Measurements from ENCODE around the gene COL26A1.
A peak's percentile ranks its signal among the peaks of the same experiment; 100 is the strongest.
"Not testable (repeated sequence)": the region's sequence is repeated elsewhere in the genome, so short reads cannot be mapped to it uniquely, and the experiment has no call there.

The COL26A1 gene

DNA sequence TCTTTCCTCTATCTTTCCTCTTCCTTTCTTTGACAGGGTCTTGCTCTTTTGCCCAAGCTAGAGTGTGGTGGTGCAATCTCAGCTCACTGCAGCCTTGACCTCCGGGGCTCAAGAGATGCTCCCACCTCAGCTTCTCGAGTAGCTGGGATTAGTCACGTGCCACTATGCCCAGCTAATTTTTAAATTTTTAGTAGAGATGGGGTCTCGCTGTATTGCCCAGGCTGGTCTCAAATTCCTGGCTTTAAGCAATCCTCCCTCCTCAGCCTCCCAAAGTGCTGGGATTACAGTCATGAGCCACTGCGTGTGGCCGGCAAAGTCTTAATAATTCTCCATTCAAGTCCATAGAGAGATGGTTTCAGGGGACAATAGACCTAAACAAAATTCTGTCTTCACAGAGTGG, 40.2 kb downstream of the COL26A1 start:
- no peak for DNase-seq

DNA sequence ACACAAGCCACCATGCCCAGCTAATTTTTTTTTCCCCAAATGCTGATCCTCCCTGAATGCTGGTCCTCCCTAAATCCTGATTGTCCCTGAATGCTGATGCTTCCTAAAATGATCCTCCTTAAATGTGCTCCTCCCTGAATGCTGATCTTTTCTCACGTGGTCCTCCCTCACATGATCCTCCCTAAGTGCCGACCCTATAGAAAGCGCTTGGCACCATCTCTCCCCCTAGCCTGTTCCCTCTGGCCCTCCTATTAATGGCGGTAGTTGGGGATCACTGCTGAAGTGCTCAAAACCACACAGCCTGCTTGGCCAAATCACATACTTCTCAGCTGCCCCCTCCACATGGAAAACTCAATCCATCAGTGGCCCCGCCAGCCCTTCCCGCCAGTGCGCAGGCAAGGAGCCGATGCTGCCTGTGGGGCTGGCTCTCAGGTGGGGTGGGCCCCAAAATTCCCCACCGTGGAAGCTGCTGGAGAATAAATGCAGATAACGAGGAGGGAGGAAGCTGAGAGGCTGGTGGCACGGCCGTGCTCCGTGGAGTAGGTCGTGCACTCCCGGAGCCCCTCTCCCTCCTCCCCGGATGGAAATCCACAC, 42.9 kb downstream of the COL26A1 start:
- DNase-seq: no peak

DNA sequence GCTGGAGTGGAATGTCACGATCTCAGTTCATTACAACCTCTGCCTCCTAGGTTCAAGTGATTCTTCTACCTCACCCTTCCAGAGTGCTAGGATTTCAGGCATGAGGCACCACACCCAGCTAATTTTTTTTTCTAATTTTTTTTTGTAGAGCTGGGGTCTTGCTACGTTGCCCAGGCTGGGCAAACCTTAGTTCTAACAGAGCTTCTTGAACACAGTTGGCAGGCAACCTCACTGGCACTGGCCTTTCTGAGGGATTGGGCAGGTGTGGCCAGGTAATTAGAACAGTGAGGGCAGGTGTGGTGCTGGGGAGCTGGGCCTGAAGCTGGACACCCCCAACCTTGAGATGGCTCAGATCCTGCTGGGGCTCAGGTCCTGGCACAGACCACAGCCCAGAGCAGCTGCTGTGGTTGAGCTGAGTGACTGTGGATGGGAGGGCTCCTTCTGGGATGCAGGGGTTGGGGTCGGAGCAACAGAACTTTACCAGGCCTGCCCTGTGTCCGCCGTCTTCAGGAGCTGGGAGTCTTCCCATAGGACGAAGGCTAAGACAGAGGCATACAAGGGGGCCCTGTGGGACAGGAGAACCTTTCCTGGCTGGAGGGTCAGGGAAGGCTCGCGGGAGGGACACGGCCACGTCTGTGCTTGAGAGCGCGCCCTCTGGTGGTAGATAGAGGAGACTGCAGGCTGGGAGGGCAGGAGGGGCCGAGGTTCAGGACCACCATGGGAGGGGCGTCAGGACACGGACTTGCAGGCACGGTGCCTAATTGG, 48.2 kb downstream of the COL26A1 start:
- DNase-seq: peak; percentile 35

DNA sequence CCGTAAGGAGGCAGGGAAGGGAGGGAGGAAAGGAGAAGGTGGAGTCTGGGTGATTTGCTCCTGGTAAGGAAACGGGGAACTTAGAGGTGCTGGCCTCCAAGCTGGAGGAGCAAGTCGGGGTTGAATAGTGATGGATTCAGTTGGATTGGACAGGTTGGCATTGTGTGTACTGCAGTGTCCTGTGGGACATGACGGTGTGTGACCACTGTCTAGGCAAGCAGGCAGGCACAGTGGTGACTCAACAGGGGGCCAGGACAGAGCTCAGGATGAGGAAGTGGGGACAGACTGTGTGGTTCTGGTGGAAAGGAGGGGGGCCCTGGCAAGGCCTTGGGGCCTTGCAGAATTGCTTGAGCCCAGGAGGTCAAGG, 48.8 kb downstream of the COL26A1 start:
- DNase-seq: no peak

DNA sequence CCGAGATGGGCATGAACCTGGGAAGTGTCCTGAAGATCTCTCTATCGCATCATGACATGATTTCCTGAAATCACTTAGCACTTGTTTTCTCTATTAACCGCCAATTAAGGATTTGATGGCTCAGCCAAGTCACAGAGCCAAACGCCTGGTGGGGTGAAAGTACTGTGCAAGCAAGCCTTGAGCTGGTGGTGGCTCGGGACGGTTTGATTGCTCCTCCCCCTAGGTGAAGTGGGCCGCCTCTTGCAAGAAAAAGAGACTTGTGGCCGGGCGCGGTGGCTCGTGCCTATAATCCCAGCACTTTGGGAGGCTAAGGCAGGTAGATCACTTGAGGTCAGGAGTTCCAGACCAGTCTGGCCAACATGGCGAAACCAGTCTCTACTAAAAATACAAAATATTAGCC, 50.3 kb downstream of the COL26A1 start:
- no peak for DNase-seq

DNA sequence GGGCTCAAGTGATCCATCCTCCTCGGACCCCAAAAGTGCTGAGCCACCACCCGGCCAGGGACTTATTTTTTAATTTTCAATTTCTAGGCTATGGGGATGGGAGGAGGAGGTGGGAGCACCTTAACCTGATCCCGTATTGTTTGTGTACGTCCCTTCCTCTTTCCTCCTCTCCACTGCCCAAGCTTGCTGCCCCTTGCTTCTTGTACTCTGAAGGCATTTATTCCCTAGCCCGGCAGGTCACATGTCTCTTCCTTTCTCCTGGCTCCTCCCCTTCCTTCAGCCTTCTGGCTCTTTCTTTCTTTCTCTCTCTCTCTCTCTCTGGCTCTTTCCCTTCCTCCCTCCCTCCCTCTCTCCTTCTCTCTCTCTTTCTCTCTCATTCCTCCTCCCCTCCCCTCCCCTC, 56.0 kb downstream of the COL26A1 start:
- DNase-seq: no peak

DNA sequence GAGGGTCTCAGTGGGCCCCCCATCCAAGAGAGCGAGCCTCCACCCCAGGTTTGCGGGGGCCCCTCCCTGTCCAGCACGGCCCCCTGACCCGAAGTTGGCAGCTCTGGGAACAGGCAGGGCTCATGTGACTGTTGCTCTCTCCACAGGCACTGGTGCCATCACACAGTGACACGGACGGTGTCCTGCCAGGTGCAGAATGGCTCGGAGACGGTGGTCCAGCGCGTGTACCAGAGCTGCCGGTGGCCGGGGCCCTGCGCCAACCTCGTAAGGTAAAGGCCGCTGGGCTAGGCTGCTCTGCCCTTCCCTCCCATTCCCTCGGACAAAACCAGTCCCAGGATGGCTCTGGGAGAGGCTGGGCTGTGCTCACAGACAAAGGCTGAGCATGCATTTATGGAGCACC, 57.2 kb downstream of the COL26A1 start:
- no peak for DNase-seq

DNA sequence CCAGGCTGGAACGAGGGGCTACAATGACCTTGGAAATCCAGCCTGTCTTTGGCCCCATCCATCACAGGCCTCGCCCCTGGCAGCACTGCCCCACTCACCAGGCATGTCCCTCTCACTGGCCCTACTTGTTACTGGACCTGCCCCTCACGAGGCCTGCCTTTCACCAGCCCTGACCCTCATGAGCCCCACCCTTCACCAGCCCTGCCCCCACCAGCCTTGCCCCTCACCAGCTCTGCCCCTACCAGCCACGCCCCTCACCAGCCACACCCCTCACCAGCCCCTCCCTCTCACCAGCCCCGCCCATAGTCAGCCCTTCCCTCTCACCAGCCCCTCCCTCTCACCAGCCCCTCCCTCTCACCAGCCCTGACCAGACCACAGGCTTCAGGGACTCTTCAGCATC, 57.8 kb downstream of the COL26A1 start:
- DNase-seq: no peak

DNA sequence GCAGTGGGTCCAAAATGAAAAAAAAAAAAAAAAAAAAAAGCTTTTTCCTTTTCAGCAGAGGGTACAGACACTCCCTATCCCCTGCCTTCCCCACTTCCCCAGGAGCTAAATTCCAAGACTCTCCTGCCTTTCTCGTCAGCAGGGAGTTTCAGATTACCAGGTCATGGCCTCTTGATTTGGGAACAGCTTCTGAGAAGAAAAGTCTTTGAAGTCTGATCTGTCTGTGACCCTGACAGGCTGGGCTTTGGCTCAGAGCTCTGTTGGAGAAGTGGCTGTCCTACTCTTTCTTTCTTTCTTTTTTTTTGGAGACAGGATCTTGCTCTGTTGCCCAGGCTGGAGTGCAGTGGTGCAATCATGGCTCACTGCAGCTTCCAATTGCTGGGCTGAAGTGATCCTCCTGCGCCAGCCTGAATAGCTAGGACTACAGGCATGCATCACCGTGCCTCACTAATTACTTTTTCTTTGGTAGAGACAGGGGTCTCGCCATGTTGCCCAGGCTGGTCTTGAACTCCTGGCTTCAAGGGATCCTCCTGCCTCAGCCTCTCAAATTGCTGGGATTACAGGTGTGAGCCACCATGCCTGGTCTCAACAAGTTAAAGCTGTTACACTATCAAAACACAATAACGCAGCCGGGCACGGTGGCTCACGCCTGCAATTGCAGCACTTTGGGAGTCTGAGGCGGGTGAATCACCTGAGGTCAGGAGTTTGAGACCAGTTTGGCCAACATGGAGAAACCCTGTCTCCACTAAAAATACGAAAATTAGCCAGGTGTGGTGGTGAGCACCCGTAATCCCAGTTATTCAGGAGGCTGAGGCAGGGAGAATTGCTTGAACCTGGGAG, 59.9 kb downstream of the COL26A1 start:
- no peak for DNase-seq

DNA sequence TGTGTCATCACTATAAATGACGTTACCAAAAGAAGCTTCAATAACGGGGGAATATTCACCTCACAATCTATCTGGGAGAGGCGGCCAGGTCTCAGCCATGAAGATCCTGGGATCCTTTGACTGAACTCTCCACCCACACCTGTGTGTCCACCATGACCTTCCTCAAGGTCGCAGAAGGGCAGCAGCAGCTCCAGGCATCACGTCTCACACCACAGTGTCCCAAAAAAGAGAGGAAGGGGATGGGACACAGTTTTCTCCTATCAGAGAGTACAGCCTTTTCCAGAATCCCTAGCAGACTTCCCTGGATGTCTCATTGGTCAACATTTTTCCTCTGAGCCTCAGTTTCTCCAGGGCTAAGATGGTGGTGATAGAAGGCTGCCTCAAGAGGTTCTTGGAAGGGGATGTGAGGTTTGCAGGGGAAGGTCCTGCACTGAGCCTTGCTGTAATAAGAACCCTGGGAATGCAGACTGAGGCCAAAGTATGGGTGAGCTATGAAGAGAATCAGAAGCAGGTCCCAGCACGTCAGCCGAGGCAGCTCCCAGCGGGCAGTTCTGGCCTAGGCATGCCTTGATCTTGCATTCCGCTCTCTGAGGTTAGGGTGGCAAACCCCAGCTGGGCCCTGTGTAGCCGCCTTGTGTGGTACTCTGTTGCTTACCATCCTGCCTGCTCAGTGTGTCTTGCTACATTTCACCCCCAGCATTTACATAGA, 63.8 kb downstream of the COL26A1 start:
- DNase-seq: no peak

DNA sequence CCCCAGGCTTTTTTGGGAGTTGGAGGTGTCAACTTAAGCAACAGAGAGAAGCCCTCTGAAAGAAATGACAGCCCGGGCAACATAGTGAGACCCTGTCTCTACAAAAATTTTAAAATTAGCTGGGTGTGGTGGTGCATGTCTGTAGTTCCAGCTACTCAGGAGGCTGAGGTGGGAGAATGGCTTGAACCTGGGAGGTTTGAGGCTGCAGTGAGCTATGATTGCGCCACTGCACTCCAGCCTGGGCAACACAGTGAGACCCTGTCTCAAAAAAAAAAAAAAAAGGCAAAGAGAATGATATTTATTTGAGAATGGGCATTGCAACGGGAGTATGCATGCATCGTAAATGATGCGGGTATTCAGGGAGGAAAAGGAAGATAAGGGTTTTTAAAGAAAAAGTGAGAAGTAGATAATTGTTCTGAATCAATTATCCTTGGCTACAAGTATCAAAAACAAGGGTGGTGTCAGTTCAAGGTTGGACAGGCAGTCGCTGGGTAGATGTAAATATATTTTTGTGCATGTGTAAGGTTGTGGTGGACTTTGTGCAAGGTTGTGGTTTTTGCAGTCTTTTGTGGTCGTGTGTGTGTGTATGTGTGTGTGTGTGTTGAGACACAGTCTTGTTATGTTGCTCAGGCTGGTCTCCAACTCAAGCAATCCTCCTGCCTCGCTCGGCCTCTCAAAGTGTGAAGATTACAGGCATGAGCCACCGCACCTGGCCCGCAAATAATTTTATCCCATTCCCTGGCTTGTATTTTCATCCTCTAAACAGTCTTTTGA, 65.6 kb downstream of the COL26A1 start:
- no peak for DNase-seq

DNA sequence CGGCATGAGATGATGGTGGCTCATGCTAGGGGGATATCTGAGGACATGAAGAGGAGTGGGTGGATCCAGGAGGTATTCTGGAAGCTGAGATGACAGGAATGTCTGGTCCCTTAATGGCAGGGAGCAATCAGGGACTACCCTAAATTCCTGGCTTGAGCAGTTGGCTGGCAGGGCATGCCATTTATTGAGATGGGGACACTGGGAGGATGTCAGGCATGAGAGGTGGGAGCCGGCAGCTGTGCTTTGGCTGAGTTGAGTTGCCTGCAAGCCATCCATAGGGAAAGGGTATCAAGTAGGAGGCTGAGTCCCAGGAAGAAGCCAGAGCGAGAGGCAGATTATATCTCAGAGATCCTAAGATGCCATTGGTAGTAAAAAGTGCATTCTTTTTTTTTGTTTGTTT, 69.6 kb downstream of the COL26A1 start:
- no peak for DNase-seq

DNA sequence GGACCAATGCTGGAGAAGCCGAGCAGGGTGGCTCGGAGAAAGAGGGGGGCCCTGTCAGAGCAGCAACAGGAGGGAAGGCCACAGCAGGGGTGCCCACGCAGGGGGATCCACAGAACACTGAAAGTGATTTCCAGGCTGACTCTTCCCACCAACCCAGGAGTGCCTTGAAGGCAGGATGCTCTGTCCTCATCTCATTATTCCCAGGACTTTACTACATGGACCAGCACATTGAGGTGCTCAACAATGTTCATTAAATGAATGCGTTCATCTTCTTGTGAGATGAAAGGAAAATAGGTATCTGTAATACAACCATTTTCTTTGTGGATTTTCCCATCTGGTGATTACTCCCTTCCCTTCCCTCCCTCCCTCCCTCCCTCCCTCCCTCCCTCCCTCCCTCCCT, 71.0 kb downstream of the COL26A1 start:
- DNase-seq: no peak

DNA sequence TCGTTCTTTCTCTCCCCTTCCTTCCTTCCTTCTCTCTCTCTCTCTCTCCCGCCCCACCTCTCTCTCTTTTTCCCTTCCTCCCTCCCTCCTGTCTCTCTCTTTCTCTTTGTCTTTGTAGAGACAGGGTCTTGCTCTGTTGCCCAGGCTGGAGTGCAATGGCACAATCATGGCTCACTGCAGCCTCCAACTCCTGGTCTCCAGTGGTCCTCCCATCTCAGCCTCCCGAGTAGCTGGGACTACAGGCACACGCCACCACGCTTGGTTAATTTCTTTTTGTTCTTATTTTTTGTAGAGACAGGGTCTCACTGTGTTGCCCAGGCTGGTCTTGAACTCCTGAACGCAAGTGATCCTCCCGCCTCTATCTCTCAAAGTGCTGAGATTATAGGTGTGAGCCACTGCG, 71.5 kb downstream of the COL26A1 start:
- DNase-seq: not testable (repeated sequence)

DNA sequence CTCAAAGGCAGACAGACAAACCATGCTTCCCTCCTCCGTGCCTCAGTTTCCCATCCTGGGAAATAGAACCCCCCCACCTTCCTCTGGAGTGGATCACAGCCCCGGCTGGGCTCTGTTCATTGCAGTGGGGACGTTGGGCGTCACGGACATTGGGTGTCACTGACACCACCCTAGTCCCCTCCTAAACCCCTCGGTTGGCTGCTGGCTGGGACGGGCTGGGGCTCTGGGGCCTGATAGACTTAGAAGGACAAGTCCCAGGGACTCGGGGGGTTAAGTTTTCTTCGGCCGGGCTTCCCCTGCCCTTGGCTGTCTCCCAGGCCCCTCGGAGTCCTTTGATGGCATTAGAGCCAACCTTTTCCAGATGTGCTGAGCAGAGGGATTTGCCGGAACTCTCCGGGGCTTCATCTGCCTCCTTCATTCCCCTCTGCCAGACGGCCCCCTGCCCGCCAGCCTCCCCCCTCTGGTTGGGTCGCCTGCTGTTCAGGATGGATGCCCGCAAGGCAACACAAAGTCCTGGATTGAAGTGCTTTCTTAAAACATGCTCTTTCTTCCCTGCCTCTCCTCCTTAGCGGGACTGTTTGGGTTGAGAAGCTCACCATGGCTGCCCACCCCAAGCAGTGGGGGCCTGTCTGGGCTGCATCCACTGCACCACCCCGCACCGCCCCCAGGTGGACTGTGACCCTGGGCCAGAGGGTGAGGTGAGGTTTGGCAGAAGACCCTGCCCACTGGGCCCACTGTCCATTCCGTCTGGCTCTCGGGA, 73.0 kb downstream of the COL26A1 start:
- DNase-seq: no peak

DNA sequence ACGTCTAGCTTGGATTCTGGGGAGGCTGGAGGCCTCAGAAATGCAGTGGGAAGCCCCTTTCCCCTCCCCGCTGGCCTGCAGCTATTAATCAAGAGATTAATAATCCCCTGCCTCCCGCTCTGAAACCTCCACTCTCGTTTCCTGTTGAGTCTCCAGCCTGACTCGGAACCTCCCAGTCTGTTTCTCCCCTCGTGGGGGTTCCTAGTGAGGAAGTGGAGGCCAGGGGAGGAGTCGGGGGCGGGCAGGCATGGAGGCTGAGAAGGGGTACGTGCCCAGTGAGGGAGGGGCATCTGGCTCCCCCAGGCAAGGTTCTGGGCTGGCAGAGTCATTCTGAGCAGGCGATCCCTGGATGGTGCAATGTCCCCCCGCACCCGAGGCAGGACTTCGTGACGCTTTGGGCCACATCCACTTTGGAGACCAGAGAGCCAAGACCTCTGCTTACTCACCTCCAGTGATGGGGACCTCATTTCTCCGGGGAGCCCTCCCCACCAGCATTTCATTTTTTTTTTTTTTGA, 73.6 kb downstream of the COL26A1 start:
- DNase-seq: no peak

DNA sequence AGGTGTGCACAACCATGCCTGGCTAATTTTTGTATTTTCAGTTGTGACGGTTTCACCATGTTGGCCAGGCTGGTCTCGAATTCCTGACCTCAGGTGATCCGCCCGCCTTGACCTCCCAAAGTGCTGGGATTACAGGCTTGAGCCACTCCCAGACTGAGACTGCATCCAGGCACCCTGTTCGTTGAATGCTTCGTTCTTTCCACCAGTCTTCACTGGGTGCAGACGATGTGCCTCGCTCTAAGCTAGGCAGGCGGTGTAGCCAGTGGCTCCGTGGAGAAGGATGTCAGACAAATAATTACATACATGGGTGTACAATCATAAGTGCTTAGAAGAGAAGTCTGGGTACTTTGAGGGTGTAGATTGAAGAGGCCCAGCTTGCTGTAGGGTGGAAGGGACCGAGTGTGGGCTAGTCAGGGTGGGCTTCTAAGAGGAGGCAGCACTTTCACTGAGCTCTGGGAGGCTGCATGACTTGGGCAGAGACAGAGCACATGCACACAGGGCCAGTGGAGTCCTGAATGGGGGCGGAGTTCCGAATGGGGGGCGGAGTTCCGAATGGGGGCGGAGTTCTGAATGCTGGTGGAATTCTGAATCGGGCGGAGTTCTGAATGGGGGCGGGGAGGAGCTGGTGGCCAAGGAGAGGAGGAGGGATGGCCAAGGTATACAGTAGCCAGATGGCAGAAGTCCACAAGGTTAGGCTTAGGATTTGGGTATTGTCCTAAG, 74.3 kb downstream of the COL26A1 start:
- no peak for DNase-seq

DNA sequence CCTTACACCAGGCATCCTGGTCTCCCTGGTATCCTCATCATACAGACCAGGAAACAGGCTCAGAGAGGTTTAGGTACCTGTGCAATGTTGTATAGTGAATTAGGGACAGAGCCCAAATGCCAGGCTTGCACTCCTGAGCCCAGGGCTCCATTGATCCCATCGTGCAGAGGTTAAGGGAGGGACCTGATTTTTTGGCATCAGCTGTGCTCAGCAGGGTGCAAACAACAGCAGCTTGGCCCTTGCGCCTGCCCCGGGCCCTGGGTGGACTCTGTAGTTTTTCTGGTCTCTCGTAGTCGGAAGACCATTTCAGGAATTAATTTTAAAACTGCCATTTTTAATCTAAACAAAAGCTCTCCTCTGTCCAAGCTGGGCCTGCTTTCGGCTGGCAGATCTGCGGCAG, 79.2 kb downstream of the COL26A1 start:
- no peak for DNase-seq

DNA sequence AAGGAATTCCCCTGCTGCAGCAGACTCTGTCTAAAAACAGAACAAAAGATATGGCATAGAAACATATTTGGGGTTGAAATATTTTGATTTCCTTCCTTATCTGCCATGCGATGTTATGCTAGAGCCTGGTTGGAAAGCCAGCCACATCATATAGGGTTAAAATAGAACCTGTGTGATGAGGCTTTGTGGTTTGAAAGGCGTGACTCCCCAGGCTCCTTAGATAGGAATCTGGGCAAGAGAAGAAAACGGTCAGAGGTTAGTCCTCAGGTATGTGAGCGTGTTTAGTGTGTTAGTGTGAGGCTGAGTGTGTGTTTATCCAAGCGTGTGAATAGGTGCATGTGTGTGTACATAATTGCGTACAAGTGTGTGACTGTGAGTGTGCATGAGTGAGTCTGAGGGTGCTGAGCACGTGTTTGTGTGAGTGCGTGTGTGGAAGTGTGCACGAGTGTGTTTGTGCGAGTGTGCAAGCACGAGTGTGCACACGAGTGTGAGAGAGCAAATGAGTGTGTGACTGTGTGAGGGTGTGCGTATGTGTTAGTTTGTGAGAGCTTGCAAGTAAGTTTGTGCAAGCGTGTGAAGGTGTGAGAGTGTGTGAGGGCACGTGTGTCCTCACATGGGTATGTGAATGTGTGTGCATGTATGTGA, 79.9 kb downstream of the COL26A1 start:
- no peak for DNase-seq

DNA sequence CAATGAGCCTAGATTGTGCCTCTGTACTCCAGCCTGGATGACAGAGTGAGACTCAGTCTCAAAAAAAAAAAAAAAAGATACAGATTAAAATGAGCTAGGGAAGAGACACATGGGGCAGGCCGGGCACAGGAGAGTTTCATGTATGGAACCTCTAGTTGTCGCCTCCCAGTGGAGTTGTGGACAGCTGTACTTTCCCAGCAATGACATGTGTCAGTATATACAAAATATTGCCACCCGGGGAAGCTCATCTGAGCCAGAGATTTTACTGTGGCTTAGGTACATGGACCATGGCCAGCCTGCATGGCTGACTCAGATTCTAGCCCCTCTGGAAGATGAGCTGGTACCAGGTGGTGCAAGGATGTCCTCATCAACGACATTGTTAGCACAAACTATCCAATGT, 87.4 kb downstream of the COL26A1 start:
- DNase-seq: no peak
